Effector memory CD8-positive, alpha-beta T cell (primary cell): Measurements from ENCODE around the gene SNAP91.

ENCODE experiments used
- ATAC-seq: fragments of 150-1000 bp; cut with Tn5 transposase; replicated peaks from 2 replicates; pipeline ENCODE4 v1.10.0; 2021; ENCODE audit warnings: mild to moderate bottlenecking, moderate library complexity
- DNase-seq, 3 experiments: peaks; one replicate each; pipeline ENCODE4 v3.0.0; 2021
- H3K27ac Mint-ChIP-seq, 2 donors: one replicate each; pipeline ENCODE4 v1.8.0; 2022; ENCODE audit warnings: mild to moderate bottlenecking in 2 of 2, mixed read lengths in 2 of 2, moderate library complexity in 2 of 2
- H3K27me3 Mint-ChIP-seq, 2 donors: one replicate each; pipeline ENCODE4 v1.8.0; 2022; ENCODE audit warnings: mixed read lengths in 2 of 2
- H3K36me3 Mint-ChIP-seq: one replicate; pipeline ENCODE4 v1.8.0; 2022; ENCODE audit warnings: mild to moderate bottlenecking, moderate library complexity, mixed read lengths; ENCODE audit not compliant: insufficient read depth
- H3K4me1 Mint-ChIP-seq, 2 donors: one replicate each; pipeline ENCODE4 v1.8.0; 2022; ENCODE audit warnings: low read depth in 2 of 2, mixed read lengths in 2 of 2
- H3K4me3 Mint-ChIP-seq, 2 donors: one replicate each; pipeline ENCODE4 v1.8.0; 2022; ENCODE audit warnings: mild to moderate bottlenecking in 2 of 2, mixed read lengths in 2 of 2, moderate library complexity in 2 of 2
- H3K9me3 Mint-ChIP-seq, 2 donors: one replicate each; pipeline ENCODE4 v1.8.0; 2022; ENCODE audit warnings: mixed read lengths in 2 of 2

SNAP91 gene

DNA sequence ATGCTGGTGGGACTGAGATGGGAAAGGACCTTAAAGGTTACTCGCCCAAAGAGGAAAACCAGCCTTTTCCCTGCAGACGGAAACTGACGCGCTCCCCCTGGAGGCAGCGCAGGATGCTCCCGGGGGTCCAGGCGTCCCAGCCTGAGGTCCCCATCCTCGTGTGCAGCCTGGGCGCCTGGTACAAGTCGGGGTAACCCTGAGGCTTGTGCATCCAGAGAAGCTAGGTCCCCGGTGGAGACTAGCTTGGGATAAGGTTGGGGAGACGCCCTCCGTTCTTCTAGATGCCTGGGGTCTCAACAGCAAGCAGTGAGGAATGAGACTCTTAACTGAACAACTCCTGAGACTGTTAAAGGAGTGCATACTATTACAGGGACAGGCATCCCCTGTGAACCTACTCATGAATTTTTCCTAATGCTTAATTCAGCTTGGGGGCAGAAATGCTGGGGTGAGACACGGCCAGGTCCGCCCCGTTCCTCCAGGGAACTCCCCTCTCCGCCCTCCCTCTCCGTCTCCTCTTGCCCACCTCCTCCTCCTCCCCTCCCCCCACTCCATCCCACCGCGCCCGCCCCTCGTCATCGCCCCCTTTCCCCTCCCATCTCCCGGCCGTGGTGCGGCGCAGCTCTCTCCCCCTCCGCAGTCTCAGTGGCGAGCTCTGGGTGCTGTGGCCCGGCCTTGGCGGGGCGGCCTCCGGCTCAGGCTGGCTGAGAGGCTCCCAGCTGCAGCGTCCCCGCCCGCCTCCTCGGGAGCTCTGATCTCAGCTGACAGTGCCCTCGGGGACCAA, 196.8 kb downstream of the SNAP91 start, which contains the start of gene PRSS35:
Gene PRSS35, plus strand, starts transcription at position 634 of the 781 bp plus-strand sequence. CDS start 10,908 bp downstream, outside the sequence.
- Mint-ChIP-seq H3K4me3 (peak within 1 kb of the TSS; percentile 58 to 75), H3K36me3 (peaks cover 3% of the 10 kb centered on the region), H3K27ac (peak within 1 kb of the TSS in 1 of 2 donors; percentile 79), H3K4me1 (peaks cover 5% of the 10 kb centered on the region in 2 donors), H3K27me3 (peaks cover 32 to 42% of the 10 kb centered on the region in 2 donors), H3K9me3 (no peaks in the 10 kb centered on the region)
- peak; percentile 87 for ATAC-seq
- DNase-seq = peak in 2 of 3 experiments; percentile 4 to 5

DNA sequence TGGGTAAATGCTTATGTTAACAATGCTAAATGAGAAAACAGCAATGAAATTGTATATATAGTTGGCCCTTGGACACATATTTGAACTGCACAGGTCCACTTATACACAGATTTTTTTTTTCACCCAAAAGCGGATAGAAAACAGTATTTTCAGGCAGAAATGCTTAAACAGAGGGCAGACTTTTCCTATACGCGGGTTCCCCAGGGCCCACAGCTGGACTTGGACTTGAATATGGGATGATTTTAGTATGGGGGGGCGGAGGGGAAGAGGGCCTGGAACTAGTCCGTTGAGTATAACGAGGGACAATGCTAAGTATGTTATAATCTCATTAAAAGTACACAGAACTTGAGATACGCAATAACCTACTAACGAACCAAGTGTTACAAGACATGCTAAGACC, 197.6 kb downstream of the SNAP91 start:
- H3K27me3 Mint-ChIP-seq = peaks cover 32 to 42% of the 10 kb centered on the region in 2 donors
- ATAC-seq = no peak
- H3K4me3 Mint-ChIP-seq = peak overlapping the region; percentile 58 to 75
- H3K9me3 Mint-ChIP-seq = no peaks in the 10 kb centered on the region
- H3K4me1 Mint-ChIP-seq = peaks cover 5% of the 10 kb centered on the region in 2 donors
- no peak overlapping the region for H3K27ac Mint-ChIP-seq
- DNase-seq = no peak
- peaks cover 3% of the 10 kb centered on the region for H3K36me3 Mint-ChIP-seq

DNA sequence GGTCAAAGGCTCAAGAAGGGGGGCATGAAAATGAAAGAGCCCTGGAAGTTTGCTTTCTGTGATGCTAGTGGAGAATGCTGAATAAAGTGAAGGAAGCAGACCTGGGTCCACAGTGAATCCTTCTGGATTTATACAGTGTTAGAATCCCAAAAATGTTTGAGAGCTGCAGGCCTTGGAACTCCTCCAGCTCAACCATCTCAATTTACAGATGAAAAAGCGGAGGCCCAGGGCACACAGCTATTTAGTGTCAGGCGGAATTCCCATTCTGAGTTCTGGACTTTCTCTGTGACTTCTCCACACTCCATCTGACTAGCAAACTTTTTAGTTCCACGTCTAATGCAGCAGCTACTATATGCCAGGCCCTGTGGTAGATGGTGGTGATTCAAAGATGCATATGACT, 198.1 kb downstream of the SNAP91 start:
- H3K4me1 Mint-ChIP-seq = peaks cover 5% of the 10 kb centered on the region in 2 donors
- no peaks in the 10 kb centered on the region for H3K9me3 Mint-ChIP-seq
- H3K27ac Mint-ChIP-seq = no peak overlapping the region

DNA sequence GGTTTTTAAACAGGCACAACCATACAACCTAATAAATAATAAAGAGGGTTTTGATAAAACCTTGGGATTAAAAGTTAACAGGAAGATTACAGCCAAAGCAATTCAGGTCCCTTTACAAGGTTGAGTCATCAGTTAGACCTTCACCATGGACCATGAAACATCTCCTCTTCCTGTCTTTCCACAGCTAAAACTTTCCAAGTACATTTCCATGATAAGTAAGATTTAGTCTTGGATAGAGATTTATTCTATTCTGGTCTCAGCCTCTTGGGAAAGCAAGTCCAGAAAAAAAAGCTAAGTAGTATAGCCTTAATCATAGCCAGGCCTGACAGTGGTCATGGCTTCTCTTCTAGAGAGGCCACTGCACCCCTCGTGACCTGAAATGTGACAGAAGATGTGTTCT, 199.5 kb downstream of the SNAP91 start:
- Mint-ChIP-seq H3K27ac (no peak overlapping the region), H3K4me3 (no peak overlapping the region), H3K9me3 (no peaks in the 10 kb centered on the region), H3K4me1 (peaks cover 5% of the 10 kb centered on the region in 2 donors), H3K27me3 (peaks cover 23 to 36% of the 10 kb centered on the region in 2 donors), H3K36me3 (no peaks in the 10 kb centered on the region)
- DNase-seq (no peak), ATAC-seq (no peak)

More for the DNA sequence above, 198.1 kb downstream of the SNAP91 start:
- H3K36me3 Mint-ChIP-seq = no peaks in the 10 kb centered on the region
- DNase-seq (no peak), ATAC-seq (no peak)
- H3K4me3 Mint-ChIP-seq = no peak overlapping the region
- H3K27me3 Mint-ChIP-seq = peaks cover 28 to 39% of the 10 kb centered on the region in 2 donors

DNA sequence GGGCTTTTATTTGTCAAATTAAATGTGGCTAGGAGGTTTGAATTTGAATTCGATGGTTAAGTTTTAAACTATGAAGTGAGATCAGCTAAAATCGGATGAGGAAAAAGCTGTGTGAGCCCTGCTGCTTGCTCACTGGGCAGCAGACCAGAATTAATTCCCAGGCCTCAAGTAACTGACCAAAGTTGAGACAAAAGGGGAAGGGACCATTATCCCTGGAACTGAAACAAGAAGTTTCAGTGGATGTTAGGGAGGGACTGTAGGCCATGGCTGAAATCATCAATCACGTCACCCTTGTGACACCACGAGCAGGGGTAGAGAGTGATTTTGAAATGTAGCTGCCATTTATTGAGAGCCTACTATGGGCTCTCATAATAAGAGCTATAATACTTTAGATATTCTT, 203.5 kb downstream of the SNAP91 start:
- no peak for DNase-seq
- Mint-ChIP-seq H3K36me3 (no peaks in the 10 kb centered on the region), H3K27me3 (no peaks in the 10 kb centered on the region), H3K4me1 (no peaks in the 10 kb centered on the region), H3K9me3 (no peaks in the 10 kb centered on the region), H3K27ac (no peak overlapping the region), H3K4me3 (no peak overlapping the region)
- no peak for ATAC-seq
